WERI-Rb-1 (cell line): ENCODE measurements around the gene UROC1.

Source experiments
- DNase-seq: peaks from one replicate; pipeline ENCODE4 v3.0.0-alpha.2; 2020
- H3K27ac ChIP-seq: fragments of 250-450 bp; sonication (Bioruptor Pico); 2 replicates; pipeline ENCODE4 v1.5.1; 2020; ENCODE audit warnings: mild to moderate bottlenecking, moderate library complexity
- H3K27me3 ChIP-seq: fragments of 250-450 bp; sonication (Bioruptor Pico); 2 replicates; pipeline ENCODE4 v1.5.1; 2021; ENCODE audit warnings: mild to moderate bottlenecking, low read depth, moderate library complexity; ENCODE audit not compliant: insufficient read depth, severe bottlenecking
- H3K36me3 ChIP-seq: fragments of 250-450 bp; sonication (Bioruptor Pico); 2 replicates; pipeline ENCODE4 v1.5.1; 2020; ENCODE audit warnings: mild to moderate bottlenecking, moderate library complexity
- H3K4me3 ChIP-seq: 2 replicates; pipeline ENCODE4 v1.5.1; 2011; ENCODE audit warnings: low read depth, mild to moderate bottlenecking, control low read depth, low read length
- H3K9me3 ChIP-seq: fragments of 250-450 bp; sonication (Bioruptor Pico); 2 replicates; pipeline ENCODE4 v1.5.1; 2021; ENCODE audit warnings: mild to moderate bottlenecking, moderate library complexity; ENCODE audit not compliant: severe bottlenecking
- CTCF ChIP-seq: IDR thresholded peaks from 2 replicates; pipeline ENCODE4 v1.5.1; 2011; ENCODE audit warnings: low read depth, mild to moderate bottlenecking, control low read depth, inconsistent platforms, low read length

UROC1 gene

GRCh38 chr3:126543457-126544061 lies 26.0 kb upstream of the UROC1 start:
- Histone ChIP-seq H3K4me3 (no peak overlapping the region), H3K27ac (no peak overlapping the region), H3K9me3 (no peaks in the 10 kb centered on the region), H3K27me3 (no peaks in the 10 kb centered on the region), H3K36me3 (no peaks in the 10 kb centered on the region)
- no peak for TF ChIP-seq CTCF
- peak; percentile 4 for DNase-seq

- DNase-seq, result peak; percentile 5
- Histone ChIP-seq H3K36me3 (no peaks in the 10 kb centered on the region), H3K27me3 (no peaks in the 10 kb centered on the region), H3K27ac (no peak overlapping the region), H3K4me3 (no peak overlapping the region), H3K9me3 (no peaks in the 10 kb centered on the region)
- no peak for TF ChIP-seq CTCF
Observed at GRCh38 chr3:126542340-126543241, 25.0 kb upstream of the UROC1 start.

GRCh38 chr3:126541628-126542339 lies 24.2 kb upstream of the UROC1 start:
- no peak overlapping the region for H3K4me3 ChIP-seq
- H3K36me3 ChIP-seq, result no peaks in the 10 kb centered on the region
- TF ChIP-seq CTCF, result no peak
- H3K9me3 ChIP-seq, result no peaks in the 10 kb centered on the region
- DNase-seq, result peak; percentile 3
- no peaks in the 10 kb centered on the region for H3K27me3 ChIP-seq
- H3K27ac ChIP-seq, result no peak overlapping the region

- no peak overlapping the region for H3K27ac ChIP-seq
- no peak for DNase-seq
- H3K9me3 ChIP-seq, result no peaks in the 10 kb centered on the region
- H3K36me3 ChIP-seq, result no peaks in the 10 kb centered on the region
- TF ChIP-seq CTCF, result no peak
- H3K4me3 ChIP-seq, result no peak overlapping the region
- H3K27me3 ChIP-seq, result no peaks in the 10 kb centered on the region
Observed at GRCh38 chr3:126540951-126541627, 23.5 kb upstream of the UROC1 start.

- no peaks in the 10 kb centered on the region for H3K36me3 ChIP-seq
- no peaks in the 10 kb centered on the region for H3K27me3 ChIP-seq
- peak; percentile 1 for DNase-seq
- no peak overlapping the region for H3K4me3 ChIP-seq
- no peak for TF ChIP-seq CTCF
- no peaks in the 10 kb centered on the region for H3K9me3 ChIP-seq
- H3K27ac ChIP-seq, result no peak overlapping the region
Observed at GRCh38 chr3:126540342-126540849, 22.8 kb upstream of the UROC1 start.
